Limb (tissue), 2 donors: ENCODE data around the gene UPK3A.
"Not testable (repeated sequence)": the region's sequence is repeated elsewhere in the genome, so short reads cannot be mapped to it uniquely, and the experiment has no call there.

Experiments
- DNase-seq, 2 donors: peaks; one replicate each; pipeline ENCODE4 v3.0.0-alpha.2; 2016; ENCODE audit errors: extremely low spot score in 2 of 2

The UPK3A gene

GRCh38 chr22:45281010-45281409 is 3.7 kb upstream of the UPK3A start:
- no peak for DNase-seq

GRCh38 chr22:45285263-45286058 is 712 bp downstream of the UPK3A start:
- peak in 1 of 2 donors; percentile 46 for DNase-seq

GRCh38 chr22:45286854-45287551 is 2.3 kb downstream of the UPK3A start:
- no peak for DNase-seq

GRCh38 chr22:45290410-45290936 is 5.7 kb downstream of the UPK3A start:
- DNase-seq: no peak

- no peak for DNase-seq
Measured at GRCh38 chr22:45291061-45291930, 6.5 kb downstream of the UPK3A start.

GRCh38 chr22:45291931-45292290 is 7.2 kb downstream of the UPK3A start:
- no peak for DNase-seq

GRCh38 chr22:45292731-45293442 is 8.1 kb downstream of the UPK3A start:
- DNase-seq: no peak

GRCh38 chr22:45294030-45294429 is 9.3 kb downstream of the UPK3A start:
- no peak for DNase-seq

GRCh38 chr22:45295004-45295403 is 10.3 kb downstream of the UPK3A start:
- not testable (repeated sequence) for DNase-seq

- no peak for DNase-seq
Measured at GRCh38 chr22:45295492-45295891, 10.7 kb downstream of the UPK3A start.

- no peak for DNase-seq
Measured at GRCh38 chr22:45296628-45297297, 12.0 kb downstream of the UPK3A start.

- no peak for DNase-seq
Measured at GRCh38 chr22:45298934-45299505, 14.3 kb downstream of the UPK3A start.

GRCh38 chr22:45302751-45303150 is 18.0 kb downstream of the UPK3A start:
- no peak for DNase-seq

GRCh38 chr22:45303181-45303580 is 18.4 kb downstream of the UPK3A start:
- no peak for DNase-seq

GRCh38 chr22:45304971-45305370 is 20.2 kb downstream of the UPK3A start:
- DNase-seq: no peak

GRCh38 chr22:45305456-45306075 is 20.8 kb downstream of the UPK3A start:
- DNase-seq: no peak

- DNase-seq: no peak
Measured at GRCh38 chr22:45306139-45306538, 21.4 kb downstream of the UPK3A start.

GRCh38 chr22:45308391-45308956 is 23.7 kb downstream of the UPK3A start:
- DNase-seq: no peak

- no peak for DNase-seq
Measured at GRCh38 chr22:45308957-45309421, 24.2 kb downstream of the UPK3A start.
